Skeletal muscle satellite cell (primary cell): ENCODE results near the gene DPP6.

ENCODE experiments used
- H3K27me3 ChIP-seq: 2 replicates; pipeline ENCODE4 v1.7.0; 2013; ENCODE audit warnings: low read length; ENCODE audit not compliant: control insufficient read depth, insufficient read depth
- H3K36me3 ChIP-seq: 2 replicates; pipeline ENCODE4 v1.7.0; 2013; ENCODE audit warnings: mild to moderate bottlenecking, control low read depth, low read length; ENCODE audit not compliant: insufficient read depth
- H3K4me1 ChIP-seq: 2 replicates; pipeline ENCODE4 v1.7.0; 2013; ENCODE audit warnings: low read length; ENCODE audit not compliant: control insufficient read depth, insufficient read depth
- H3K4me2 ChIP-seq: 2 replicates; pipeline ENCODE4 v1.7.0; 2013; ENCODE audit warnings: mild to moderate bottlenecking, low read length
- H3K4me3 ChIP-seq: 2 replicates; pipeline ENCODE4 v1.7.0; 2013; ENCODE audit warnings: low read length
- H3K9ac ChIP-seq: 2 replicates; pipeline ENCODE4 v1.7.0; 2013; ENCODE audit warnings: mild to moderate bottlenecking, low read depth, low read length, moderate library complexity
- H3K9me3 ChIP-seq: replicated peaks from 2 replicates; pipeline ENCODE4 v1.7.0; 2013; ENCODE audit warnings: mild to moderate bottlenecking, control low read depth, low read length

The DPP6 gene

DNA sequence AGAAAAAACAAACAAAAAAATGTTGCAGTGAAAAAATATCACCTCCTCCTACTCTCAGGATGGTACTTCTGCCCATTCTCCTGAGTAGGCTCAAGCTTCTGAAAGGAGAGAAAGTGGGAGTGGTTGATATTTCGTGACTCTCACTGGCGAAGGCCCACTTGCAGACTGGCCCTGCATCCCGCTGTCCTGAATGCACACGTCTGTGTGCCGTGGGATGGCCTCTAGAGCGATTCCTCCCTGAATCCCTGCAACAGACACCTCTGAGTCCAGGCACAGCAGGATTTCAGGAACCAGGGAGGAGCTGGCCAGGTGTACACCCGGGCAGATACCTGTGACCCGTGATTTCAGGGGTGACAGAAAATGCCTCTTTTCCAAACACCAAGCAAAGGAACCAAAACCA, 319.2 kb downstream of the DPP6 start:
- Histone ChIP-seq H3K4me3 (no peak overlapping the region), H3K4me1 (no peaks in the 10 kb centered on the region), H3K27me3 (no peaks in the 10 kb centered on the region), H3K9me3 (peaks cover 5% of the 10 kb centered on the region), H3K4me2 (no peak overlapping the region), H3K36me3 (no peaks in the 10 kb centered on the region), H3K9ac (no peak overlapping the region)

DNA sequence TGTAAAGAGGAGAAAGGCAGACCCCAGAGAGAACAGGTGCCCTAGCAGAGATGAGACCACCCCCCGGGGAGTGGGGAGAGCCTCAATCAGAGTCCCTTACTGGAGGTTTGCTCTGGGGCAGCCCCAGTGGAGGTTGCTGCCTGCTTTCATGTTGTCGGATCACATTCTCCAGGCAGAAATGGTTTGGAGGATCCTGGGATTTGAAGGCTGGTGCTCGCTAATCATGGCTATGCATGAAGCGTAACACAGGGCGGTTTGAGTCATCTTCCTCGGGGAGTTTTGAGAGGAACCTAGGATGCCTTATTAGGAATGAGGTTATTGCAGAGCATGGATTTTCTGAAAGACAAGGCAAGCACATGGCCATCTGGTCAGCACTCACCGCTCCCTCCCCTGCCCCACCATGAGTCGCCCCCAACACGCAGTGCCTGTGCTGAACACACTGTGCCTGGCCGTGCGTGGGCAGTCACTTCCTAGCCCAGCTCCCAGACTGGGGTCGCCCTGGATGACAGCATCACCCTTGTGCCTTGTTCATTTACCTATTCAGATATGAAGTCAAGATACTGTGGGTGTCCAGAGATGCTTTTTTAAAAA, 319.9 kb downstream of the DPP6 start:
- H3K9ac ChIP-seq: no peak overlapping the region
- H3K9me3 ChIP-seq: peaks cover 7% of the 10 kb centered on the region
- H3K36me3 ChIP-seq: no peaks in the 10 kb centered on the region
- H3K4me2 ChIP-seq: no peak overlapping the region
- no peak overlapping the region for H3K4me3 ChIP-seq
- H3K27me3 ChIP-seq: no peaks in the 10 kb centered on the region
- no peaks in the 10 kb centered on the region for H3K4me1 ChIP-seq

DNA sequence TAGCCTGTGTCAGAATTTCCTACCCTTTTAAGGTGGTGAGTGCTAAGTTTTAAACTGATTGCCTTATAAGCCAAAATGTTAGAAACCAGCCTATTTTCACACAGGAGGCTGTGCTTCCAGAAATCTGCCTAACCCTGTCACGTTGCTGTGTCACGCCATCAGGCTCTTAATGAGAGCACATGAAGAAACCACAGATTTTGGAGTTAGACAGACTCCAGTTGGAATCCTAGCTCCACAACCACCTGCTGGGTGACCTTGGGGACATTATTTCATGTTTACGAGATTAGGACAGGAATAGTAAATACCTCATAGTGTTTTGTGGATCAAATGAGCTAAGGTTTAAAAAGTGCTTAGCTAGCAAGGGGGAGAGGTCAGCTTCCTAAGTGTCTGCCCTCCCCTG, 321.8 kb downstream of the DPP6 start:
- H3K4me2 ChIP-seq: no peak overlapping the region
- no peaks in the 10 kb centered on the region for H3K4me1 ChIP-seq
- peaks cover 10% of the 10 kb centered on the region for H3K9me3 ChIP-seq
- no peaks in the 10 kb centered on the region for H3K27me3 ChIP-seq
- no peaks in the 10 kb centered on the region for H3K36me3 ChIP-seq
- no peak overlapping the region for H3K9ac ChIP-seq
- no peak overlapping the region for H3K4me3 ChIP-seq

DNA sequence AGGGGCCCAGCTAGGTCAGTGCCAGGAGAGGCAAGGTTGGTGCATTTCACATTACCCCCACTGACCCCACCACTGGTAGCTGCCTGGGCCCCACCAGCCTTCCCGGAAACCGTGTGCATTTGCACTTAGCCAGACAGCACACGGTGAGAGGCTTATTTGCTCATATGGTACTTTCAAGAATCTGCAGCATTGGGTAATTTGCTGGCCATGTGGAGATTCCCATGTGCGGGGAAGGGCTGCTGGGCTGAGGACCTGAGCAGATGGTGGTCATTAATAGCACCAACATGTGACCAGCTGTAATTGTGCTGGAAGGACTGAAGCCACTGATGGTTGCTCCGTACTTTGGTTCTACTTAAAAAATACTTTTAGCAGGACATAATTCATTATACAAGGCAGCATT, 323.8 kb downstream of the DPP6 start:
- Histone ChIP-seq H3K9me3 (peaks cover 10% of the 10 kb centered on the region), H3K4me3 (no peak overlapping the region), H3K27me3 (no peaks in the 10 kb centered on the region), H3K4me2 (no peak overlapping the region), H3K9ac (no peak overlapping the region), H3K36me3 (no peaks in the 10 kb centered on the region), H3K4me1 (no peaks in the 10 kb centered on the region)

DNA sequence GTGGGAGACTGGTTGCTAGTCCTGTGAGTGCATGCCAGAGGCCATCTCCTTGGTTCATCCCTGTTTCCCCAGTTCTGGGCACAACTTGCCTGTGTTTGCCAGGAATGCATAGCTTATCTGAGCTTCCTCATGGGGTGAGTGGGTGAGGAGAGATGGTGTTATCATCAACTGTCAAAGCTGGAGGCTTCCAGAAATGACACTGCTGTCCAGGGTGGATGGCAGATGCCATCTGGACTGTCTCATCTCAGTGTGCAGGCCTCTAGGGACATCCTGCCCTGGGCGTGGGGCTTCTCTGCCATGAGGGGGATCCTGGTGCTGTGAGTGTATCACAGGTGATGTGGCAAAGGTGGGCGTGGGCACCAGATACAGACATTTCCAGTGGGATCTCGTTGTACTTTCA, 328.6 kb downstream of the DPP6 start:
- Histone ChIP-seq H3K4me3 (no peak overlapping the region), H3K9me3 (peaks cover 10% of the 10 kb centered on the region), H3K4me2 (no peak overlapping the region), H3K27me3 (no peaks in the 10 kb centered on the region), H3K9ac (no peak overlapping the region), H3K4me1 (no peaks in the 10 kb centered on the region), H3K36me3 (no peaks in the 10 kb centered on the region)

DNA sequence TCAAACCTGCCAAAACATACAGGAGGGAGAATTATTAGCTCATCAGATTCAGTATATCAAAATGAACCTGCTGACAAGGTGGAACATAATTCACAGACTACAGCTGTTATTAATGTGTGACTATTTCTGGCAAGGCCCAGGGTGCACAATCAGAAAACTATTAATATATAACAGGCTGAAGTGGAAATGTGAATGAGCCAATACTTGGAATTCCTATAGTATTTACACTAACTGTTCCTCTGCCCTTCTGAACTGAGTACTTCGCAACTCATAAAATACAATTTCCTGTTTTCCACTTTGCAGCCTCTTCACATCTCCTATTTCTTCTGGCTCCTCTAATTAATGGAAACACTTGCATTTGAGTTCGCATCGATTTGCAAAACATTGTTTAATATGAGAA, 330.8 kb downstream of the DPP6 start:
- Histone ChIP-seq H3K9me3 (peaks cover 9% of the 10 kb centered on the region), H3K4me3 (no peak overlapping the region), H3K4me1 (no peaks in the 10 kb centered on the region), H3K27me3 (no peaks in the 10 kb centered on the region), H3K4me2 (no peak overlapping the region), H3K36me3 (no peaks in the 10 kb centered on the region), H3K9ac (no peak overlapping the region)

DNA sequence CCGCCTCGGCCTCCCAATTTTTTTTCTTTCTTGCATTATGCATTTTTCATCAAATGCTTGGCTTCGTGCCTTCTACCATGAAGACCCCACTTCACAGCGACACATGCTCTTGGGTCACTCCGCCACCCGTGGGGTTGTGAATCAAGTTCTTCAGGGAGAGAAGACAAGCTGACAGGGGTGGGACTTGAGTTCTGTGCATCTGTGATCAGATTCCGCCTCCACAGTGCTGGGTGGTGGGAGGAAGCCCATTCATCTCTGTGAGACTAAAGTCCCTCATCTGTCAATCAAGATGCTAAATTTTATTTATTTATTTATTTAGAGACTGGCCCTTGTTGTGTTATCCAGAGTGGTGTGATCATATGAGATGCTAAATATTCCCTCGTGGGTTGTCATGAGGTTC, 333.0 kb downstream of the DPP6 start:
- Histone ChIP-seq H3K9ac (no peak overlapping the region), H3K9me3 (peaks cover 9% of the 10 kb centered on the region), H3K36me3 (no peaks in the 10 kb centered on the region), H3K4me1 (no peaks in the 10 kb centered on the region), H3K4me3 (no peak overlapping the region), H3K4me2 (no peak overlapping the region), H3K27me3 (no peaks in the 10 kb centered on the region)

DNA sequence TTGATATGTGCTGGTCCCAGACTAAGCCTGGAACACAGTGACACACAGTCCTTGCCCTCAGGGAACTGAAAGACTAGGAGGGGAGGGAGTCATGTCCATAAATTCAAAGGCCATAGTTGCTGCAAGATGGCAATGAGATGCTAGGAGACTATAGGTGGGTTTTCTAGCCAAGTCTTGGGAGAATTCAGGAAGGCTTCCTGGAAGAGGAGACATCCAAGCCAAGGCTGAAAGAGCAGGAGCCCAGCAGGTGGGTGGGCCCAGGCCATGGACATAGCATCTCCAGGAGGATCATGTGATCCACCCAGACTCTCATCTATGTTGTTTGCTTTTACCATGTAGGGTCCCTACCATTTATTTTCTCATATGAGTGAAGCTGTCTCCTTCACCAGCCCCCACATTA, 335.1 kb downstream of the DPP6 start:
- Histone ChIP-seq H3K4me2 (no peak overlapping the region), H3K4me1 (no peaks in the 10 kb centered on the region), H3K4me3 (no peak overlapping the region), H3K9ac (no peak overlapping the region), H3K27me3 (no peaks in the 10 kb centered on the region), H3K9me3 (peaks cover 9% of the 10 kb centered on the region), H3K36me3 (no peaks in the 10 kb centered on the region)

DNA sequence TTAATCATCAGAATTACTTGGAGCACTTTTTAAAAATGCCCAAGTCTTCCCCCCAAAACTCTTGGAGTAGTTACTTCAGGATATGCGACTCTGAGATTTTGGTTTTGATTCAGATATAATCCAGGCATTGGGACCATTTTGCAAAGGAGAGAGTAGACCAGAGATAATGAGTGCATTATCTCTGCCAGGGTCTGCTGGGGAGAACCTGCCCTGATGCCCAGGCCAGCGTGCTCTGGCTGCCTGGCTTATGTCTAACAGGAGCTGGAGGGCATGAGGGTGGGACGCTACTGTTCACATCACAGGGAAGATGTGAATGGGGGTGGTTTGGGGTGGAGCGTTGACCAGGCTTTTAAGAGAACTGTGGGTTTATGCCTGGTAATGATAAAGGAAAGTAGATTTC, 336.2 kb downstream of the DPP6 start:
- H3K9ac ChIP-seq: no peak overlapping the region
- peaks cover 9% of the 10 kb centered on the region for H3K9me3 ChIP-seq
- no peak overlapping the region for H3K4me2 ChIP-seq
- H3K27me3 ChIP-seq: no peaks in the 10 kb centered on the region
- H3K4me3 ChIP-seq: no peak overlapping the region
- H3K36me3 ChIP-seq: no peaks in the 10 kb centered on the region
- no peaks in the 10 kb centered on the region for H3K4me1 ChIP-seq

DNA sequence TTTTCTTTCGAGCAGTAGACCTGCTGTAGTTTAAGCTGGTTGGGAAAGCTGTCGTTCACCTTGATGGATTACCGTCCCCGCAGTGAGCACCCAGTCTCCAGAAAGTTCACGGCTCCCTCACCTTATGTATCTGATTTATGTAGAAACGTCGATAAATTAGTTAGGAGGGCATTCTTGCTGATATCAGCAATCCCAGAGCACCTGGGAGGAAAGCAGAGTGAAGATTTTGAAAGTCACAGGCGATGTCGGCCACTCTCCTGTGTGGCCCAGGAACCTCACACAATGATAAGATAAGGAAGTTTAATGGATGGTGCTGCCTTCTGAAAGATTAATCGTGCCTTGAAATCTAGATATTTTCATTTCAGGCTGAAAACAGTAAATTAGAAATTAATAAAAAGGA, 336.8 kb downstream of the DPP6 start:
- peaks cover 6% of the 10 kb centered on the region for H3K9me3 ChIP-seq
- no peak overlapping the region for H3K4me3 ChIP-seq
- H3K9ac ChIP-seq: no peak overlapping the region
- H3K4me1 ChIP-seq: no peaks in the 10 kb centered on the region
- no peaks in the 10 kb centered on the region for H3K27me3 ChIP-seq
- H3K36me3 ChIP-seq: no peaks in the 10 kb centered on the region
- H3K4me2 ChIP-seq: no peak overlapping the region

DNA sequence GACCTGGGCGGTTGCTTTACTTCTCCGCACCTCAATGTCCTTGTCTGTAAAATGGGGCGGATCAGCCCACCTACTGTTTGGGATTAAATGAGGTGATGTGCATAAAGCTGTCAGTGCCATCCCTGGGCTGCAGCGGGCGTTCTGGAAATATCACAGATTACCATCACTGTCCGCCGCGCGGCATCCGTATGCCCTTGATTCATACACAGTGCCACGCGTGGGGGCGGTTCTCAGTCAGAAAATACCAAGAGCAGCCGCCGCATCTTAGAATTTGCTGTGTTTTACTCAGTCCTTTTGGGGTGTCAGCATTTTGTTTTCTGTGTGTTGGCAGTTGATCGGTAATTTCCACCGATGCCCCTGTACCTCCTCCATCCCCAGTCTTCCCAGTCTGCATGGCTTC, 338.8 kb downstream of the DPP6 start:
- peaks cover 5% of the 10 kb centered on the region for H3K9me3 ChIP-seq
- no peaks in the 10 kb centered on the region for H3K4me1 ChIP-seq
- no peaks in the 10 kb centered on the region for H3K36me3 ChIP-seq
- H3K9ac ChIP-seq: no peak overlapping the region
- no peaks in the 10 kb centered on the region for H3K27me3 ChIP-seq
- no peak overlapping the region for H3K4me3 ChIP-seq
- H3K4me2 ChIP-seq: no peak overlapping the region

DNA sequence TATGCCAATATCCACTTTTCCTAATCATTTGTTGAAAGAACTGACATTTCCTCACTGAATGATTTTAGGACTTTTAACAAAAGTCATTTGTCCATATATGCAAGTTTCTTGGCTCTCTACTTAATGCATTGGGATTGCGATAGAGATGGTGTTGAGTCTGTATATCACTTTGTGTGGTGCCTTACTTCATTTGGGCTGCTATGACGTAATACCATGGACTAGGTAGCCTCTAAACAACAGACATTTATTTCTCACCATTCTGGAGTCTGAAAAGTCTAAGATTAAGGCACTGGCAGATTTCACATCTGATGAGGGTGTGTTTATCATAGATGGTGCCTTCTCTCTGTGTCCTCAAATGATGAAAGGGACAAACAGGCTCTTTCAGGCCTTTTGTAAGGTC, 342.6 kb downstream of the DPP6 start:
- H3K36me3 ChIP-seq: no peaks in the 10 kb centered on the region

More for the DNA sequence above, 342.6 kb downstream of the DPP6 start:
- no peak overlapping the region for H3K9ac ChIP-seq
- H3K9me3 ChIP-seq: no peaks in the 10 kb centered on the region
- H3K4me2 ChIP-seq: no peak overlapping the region
- H3K4me1 ChIP-seq: no peaks in the 10 kb centered on the region
- H3K27me3 ChIP-seq: no peaks in the 10 kb centered on the region
- H3K4me3 ChIP-seq: no peak overlapping the region
